ENCODE results near the gene ZSWIM6. TPM values are rescaled to one million over a fixed set of nuclear protein-coding genes. Genes with fewer than 3 reads are reported as not detected.

ZSWIM6 gene
- total and polyA plus RNA-seq, 3 experiments from 2014 or later = 0.64 to 6.0 (median 5.9) TPM

- Histone ChIP-seq H3K27me3 (ENCODE audit: insufficient read depth, low read length, poor library complexity, severe bottlenecking) (no peaks in the 10 kb centered on the region), H3K27ac (ENCODE audit: low read depth, low read length) (no peak overlapping the region), H3K36me3 (ENCODE audit: insufficient read depth, low read length) (no peaks in the 10 kb centered on the region), H3K9me3 (ENCODE audit: low read length) (no peaks in the 10 kb centered on the region), H3K4me3 (ENCODE audit: low read length) (no peak overlapping the region), H3K4me1 (ENCODE audit: insufficient read depth, low read length) (no peaks in the 10 kb centered on the region)
- Mint-ChIP-seq H3K27me3 (no peaks in the 10 kb centered on the region), H3K36me3 (peaks cover 0 to 4% (median 0%) of the 10 kb centered on the region in 3 donors), H3K4me3 (peak overlapping the region in 1 of 7 donors; percentile 8), H3K4me1 (peaks cover 32 to 66% (median 32%) of the 10 kb centered on the region in 3 donors), H3K9me3 (peaks cover 0 to under 1% (median under 1%) of the 10 kb centered on the region in 5 donors), H3K27ac (no peak overlapping the region)
- ChIA-PET CTCF (no interaction called here), POLR2A (no interaction called here)
- DNase-seq = no peak
Measured at GRCh38 chr5:61351733-61352132, 19.7 kb downstream of the ZSWIM6 start.

DNA sequence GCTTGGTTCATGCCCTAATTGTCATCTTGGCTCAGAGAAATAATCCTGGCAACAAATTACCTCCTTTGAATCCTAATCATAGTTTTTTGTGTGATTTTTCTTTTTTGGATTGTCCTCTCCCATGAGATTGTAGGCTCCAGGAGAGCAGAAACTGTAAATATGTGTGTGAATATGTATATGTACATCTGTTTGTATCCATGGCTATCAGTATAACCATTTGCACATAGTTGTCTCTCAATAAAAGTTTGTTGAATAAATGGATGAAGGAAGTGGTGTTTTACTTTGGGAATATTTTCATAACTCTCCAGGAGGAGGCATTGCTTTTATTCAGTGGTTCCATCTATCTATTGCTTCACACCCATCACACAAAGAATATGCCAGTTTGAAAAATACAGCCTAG is 20.1 kb downstream of the ZSWIM6 start:
- peak overlapping the region in 1 of 7 donors; percentile 8 for H3K4me3 Mint-ChIP-seq
- CTCF ChIA-PET = no interaction called here
- Histone ChIP-seq H3K4me1 (ENCODE audit: insufficient read depth, low read length) (no peaks in the 10 kb centered on the region), H3K9me3 (ENCODE audit: low read length) (no peaks in the 10 kb centered on the region), H3K27me3 (ENCODE audit: insufficient read depth, low read length, poor library complexity, severe bottlenecking) (no peaks in the 10 kb centered on the region), H3K36me3 (ENCODE audit: insufficient read depth, low read length) (no peaks in the 10 kb centered on the region), H3K27ac (ENCODE audit: low read depth, low read length) (no peak overlapping the region), H3K4me3 (ENCODE audit: low read length) (no peak overlapping the region)
- no peak overlapping the region for H3K27ac Mint-ChIP-seq
- peaks cover 3 to 5% (median 5%) of the 10 kb centered on the region in 5 donors for H3K9me3 Mint-ChIP-seq
- no peak for DNase-seq
- no peaks in the 10 kb centered on the region for H3K27me3 Mint-ChIP-seq
- POLR2A ChIA-PET = no interaction called here
- peaks cover 0 to 3% (median 0%) of the 10 kb centered on the region in 3 donors for H3K36me3 Mint-ChIP-seq
- H3K4me1 Mint-ChIP-seq = peaks cover 31 to 63% (median 32%) of the 10 kb centered on the region in 3 donors

GRCh38 chr5:61352612-61353156 is 20.6 kb downstream of the ZSWIM6 start:
- peaks cover 3 to 7% (median 6%) of the 10 kb centered on the region in 5 donors for H3K9me3 Mint-ChIP-seq
- CTCF ChIA-PET = no interaction called here

GRCh38 chr5:61353293-61353692 is 21.2 kb downstream of the ZSWIM6 start:
- no peaks in the 10 kb centered on the region for H3K36me3 ChIP-seq (ENCODE audit: insufficient read depth, low read length)
- ChIA-PET CTCF (no interaction called here), POLR2A (no interaction called here)
- H3K9me3 ChIP-seq (ENCODE audit: low read length) = no peaks in the 10 kb centered on the region
- no peaks in the 10 kb centered on the region for H3K27me3 ChIP-seq (ENCODE audit: insufficient read depth, low read length, poor library complexity, severe bottlenecking)
- no peaks in the 10 kb centered on the region for H3K4me1 ChIP-seq (ENCODE audit: insufficient read depth, low read length)
- Mint-ChIP-seq H3K4me3 (no peak overlapping the region), H3K27ac (no peak overlapping the region), H3K9me3 (peaks cover 8 to 12% (median 11%) of the 10 kb centered on the region in 5 donors), H3K36me3 (peaks cover 0 to 5% (median 3%) of the 10 kb centered on the region in 3 donors), H3K4me1 (peaks cover 26 to 58% (median 31%) of the 10 kb centered on the region in 3 donors), H3K27me3 (no peaks in the 10 kb centered on the region)
- H3K27ac ChIP-seq (ENCODE audit: low read depth, low read length) = no peak overlapping the region
- DNase-seq = no peak
- H3K4me3 ChIP-seq (ENCODE audit: low read length) = no peak overlapping the region

More at GRCh38 chr5:61352612-61353156, 20.6 kb downstream of the ZSWIM6 start:
- Histone ChIP-seq H3K27ac (ENCODE audit: low read depth, low read length) (no peak overlapping the region), H3K36me3 (ENCODE audit: insufficient read depth, low read length) (no peaks in the 10 kb centered on the region), H3K4me3 (ENCODE audit: low read length) (no peak overlapping the region), H3K9me3 (ENCODE audit: low read length) (no peaks in the 10 kb centered on the region), H3K4me1 (ENCODE audit: insufficient read depth, low read length) (no peaks in the 10 kb centered on the region), H3K27me3 (ENCODE audit: insufficient read depth, low read length, poor library complexity, severe bottlenecking) (no peaks in the 10 kb centered on the region)
- peaks cover 0 to under 1% (median 0%) of the 10 kb centered on the region in 3 donors for H3K36me3 Mint-ChIP-seq
- H3K27me3 Mint-ChIP-seq = no peaks in the 10 kb centered on the region
- no peak overlapping the region for H3K27ac Mint-ChIP-seq
- H3K4me1 Mint-ChIP-seq = peaks cover 27 to 59% (median 32%) of the 10 kb centered on the region in 3 donors
- DNase-seq = no peak
- H3K4me3 Mint-ChIP-seq = no peak overlapping the region
- POLR2A ChIA-PET = no interaction called here

DNA sequence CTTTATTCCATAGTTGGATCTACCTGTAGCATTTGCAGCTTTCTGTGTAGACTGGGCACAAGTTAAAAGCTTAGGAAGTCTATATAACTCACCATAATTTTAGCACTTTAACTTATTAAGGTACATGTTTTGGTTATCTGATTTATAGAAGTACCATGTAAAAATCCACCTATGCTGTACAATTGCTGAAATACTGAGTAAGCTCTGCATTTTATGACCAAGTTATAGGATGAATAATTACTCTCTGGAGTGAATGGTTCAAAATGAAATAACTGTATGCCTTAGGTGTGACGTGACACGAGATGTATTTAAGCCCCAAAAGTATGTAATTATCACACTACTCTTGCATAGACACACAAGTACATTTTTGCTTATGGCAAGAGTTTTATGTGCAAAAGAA is 22.1 kb downstream of the ZSWIM6 start:
- Histone ChIP-seq H3K9me3 (ENCODE audit: low read length) (no peaks in the 10 kb centered on the region), H3K27me3 (ENCODE audit: insufficient read depth, low read length, poor library complexity, severe bottlenecking) (no peaks in the 10 kb centered on the region), H3K4me3 (ENCODE audit: low read length) (no peak overlapping the region), H3K4me1 (ENCODE audit: insufficient read depth, low read length) (no peaks in the 10 kb centered on the region), H3K36me3 (ENCODE audit: insufficient read depth, low read length) (no peaks in the 10 kb centered on the region), H3K27ac (ENCODE audit: low read depth, low read length) (no peak overlapping the region)
- Mint-ChIP-seq H3K4me1 (peaks cover 23 to 54% (median 26%) of the 10 kb centered on the region in 3 donors), H3K4me3 (no peak overlapping the region), H3K27me3 (no peaks in the 10 kb centered on the region), H3K36me3 (peaks cover 0 to 5% (median 3%) of the 10 kb centered on the region in 3 donors), H3K27ac (no peak overlapping the region), H3K9me3 (peaks cover 8 to 12% (median 11%) of the 10 kb centered on the region in 5 donors)
- ChIA-PET POLR2A (no interaction called here), CTCF (no interaction called here)
- DNase-seq = no peak

GRCh38 chr5:61357745-61358144 is 25.7 kb downstream of the ZSWIM6 start:
- H3K36me3 ChIP-seq (ENCODE audit: insufficient read depth, low read length) = no peaks in the 10 kb centered on the region
- Mint-ChIP-seq H3K4me1 (peaks cover 20 to 42% (median 20%) of the 10 kb centered on the region in 3 donors), H3K27me3 (no peaks in the 10 kb centered on the region), H3K36me3 (peaks cover 3 to 6% (median 5%) of the 10 kb centered on the region in 3 donors), H3K9me3 (peaks cover 8 to 12% (median 11%) of the 10 kb centered on the region in 5 donors), H3K27ac (no peak overlapping the region), H3K4me3 (peak overlapping the region in 1 of 7 donors; percentile 73)
- H3K27me3 ChIP-seq (ENCODE audit: insufficient read depth, low read length, poor library complexity, severe bottlenecking) = no peaks in the 10 kb centered on the region
- ChIA-PET POLR2A (no interaction called here), CTCF (interaction anchor here (1.1 kb wide), 1 partner anchor 26 kb away, joined by 3 read pairs; no protein-coding TSS in a partner anchor)
- H3K27ac ChIP-seq (ENCODE audit: low read depth, low read length) = no peak overlapping the region
- H3K4me1 ChIP-seq (ENCODE audit: insufficient read depth, low read length) = no peaks in the 10 kb centered on the region
- H3K4me3 ChIP-seq (ENCODE audit: low read length) = no peak overlapping the region
- H3K9me3 ChIP-seq (ENCODE audit: low read length) = no peaks in the 10 kb centered on the region
- DNase-seq = no peak

GRCh38 chr5:61362796-61363368 is 30.8 kb downstream of the ZSWIM6 start:
- Histone ChIP-seq H3K36me3 (ENCODE audit: insufficient read depth, low read length) (no peaks in the 10 kb centered on the region), H3K27ac (ENCODE audit: low read depth, low read length) (no peak overlapping the region), H3K9me3 (ENCODE audit: low read length) (no peaks in the 10 kb centered on the region), H3K4me1 (ENCODE audit: insufficient read depth, low read length) (no peaks in the 10 kb centered on the region), H3K27me3 (ENCODE audit: insufficient read depth, low read length, poor library complexity, severe bottlenecking) (no peaks in the 10 kb centered on the region), H3K4me3 (ENCODE audit: low read length) (no peak overlapping the region)
- H3K4me3 Mint-ChIP-seq = no peak overlapping the region
- ChIA-PET CTCF (no interaction called here), POLR2A (no interaction called here)
- peaks cover 3 to 6% (median 6%) of the 10 kb centered on the region in 3 donors for H3K36me3 Mint-ChIP-seq
- H3K27ac Mint-ChIP-seq = no peak overlapping the region
- peaks cover 2 to 3% (median 3%) of the 10 kb centered on the region in 5 donors for H3K9me3 Mint-ChIP-seq
- H3K27me3 Mint-ChIP-seq = no peaks in the 10 kb centered on the region
- no peak for DNase-seq
- peaks cover 16 to 36% (median 25%) of the 10 kb centered on the region in 3 donors for H3K4me1 Mint-ChIP-seq

GRCh38 chr5:61363401-61364114 is 31.5 kb downstream of the ZSWIM6 start:
- Histone ChIP-seq H3K9me3 (ENCODE audit: low read length) (no peaks in the 10 kb centered on the region), H3K4me1 (ENCODE audit: insufficient read depth, low read length) (no peaks in the 10 kb centered on the region), H3K4me3 (ENCODE audit: low read length) (no peak overlapping the region), H3K36me3 (ENCODE audit: insufficient read depth, low read length) (no peaks in the 10 kb centered on the region), H3K27me3 (ENCODE audit: insufficient read depth, low read length, poor library complexity, severe bottlenecking) (no peaks in the 10 kb centered on the region), H3K27ac (ENCODE audit: low read depth, low read length) (no peak overlapping the region)
- peaks cover 0 to 6% (median 6%) of the 10 kb centered on the region in 3 donors for H3K36me3 Mint-ChIP-seq
- H3K4me3 Mint-ChIP-seq = no peak overlapping the region
- H3K9me3 Mint-ChIP-seq = no peaks in the 10 kb centered on the region
- H3K4me1 Mint-ChIP-seq = peaks cover 17 to 38% (median 26%) of the 10 kb centered on the region in 3 donors
- no peak for DNase-seq
- H3K27me3 Mint-ChIP-seq = no peaks in the 10 kb centered on the region
- H3K27ac Mint-ChIP-seq = no peak overlapping the region
- ChIA-PET POLR2A (no interaction called here), CTCF (no interaction called here)

Data from CD8-positive, alpha-beta memory T cell (primary cell).